Aorta (tissue), 5 donors: Measurements from ENCODE around the gene CAMK2A. TPM values are rescaled to one million over a fixed set of nuclear protein-coding genes. Genes with fewer than 3 reads are reported as not detected.

Experiments
- ATAC-seq: fragments of 200-7000 bp; cut with Tn5 transposase; one replicate; pipeline ENCODE4 v1.9.1; 2022; ENCODE audit warnings: moderate library complexity; ENCODE audit not compliant: low FRiP score
- DNase-seq, 2 donors: peaks; one replicate each; pipeline ENCODE4 v3.0.0-alpha.2; 2020
- H3K27ac ChIP-seq, 2 donors: one replicate each; pipeline ENCODE4 v1.5.1; 2013; ENCODE audit warnings: low read length in 2 of 2, mild to moderate bottlenecking in 2 of 2, moderate library complexity in 2 of 2, control low read depth in 1 of 2, inconsistent platforms in 1 of 2, low read depth in 1 of 2
- H3K27me3 ChIP-seq, 2 donors: one replicate each; pipeline ENCODE4 v1.6.1; 2013; ENCODE audit warnings: control low read depth in 1 of 2, low read length in 1 of 2, mild to moderate bottlenecking in 1 of 2, moderate library complexity in 1 of 2; ENCODE audit not compliant: insufficient read depth in 2 of 2, control insufficient read depth in 1 of 2
- H3K36me3 ChIP-seq, 2 donors: one replicate each; pipeline ENCODE4 v1.6.1; 2013; ENCODE audit warnings: control low read depth in 1 of 2, low read length in 1 of 2, mild to moderate bottlenecking in 1 of 2; ENCODE audit not compliant: insufficient read depth in 2 of 2, control insufficient read depth in 1 of 2
- H3K4me1 ChIP-seq, 2 donors: one replicate each; pipeline ENCODE4 v1.6.1; 2013; ENCODE audit warnings: low read length in 2 of 2, control low read depth in 1 of 2, mild to moderate bottlenecking in 1 of 2, moderate library complexity in 1 of 2; ENCODE audit not compliant: insufficient read depth in 2 of 2, control insufficient read depth in 1 of 2
- H3K4me3 ChIP-seq, 2 donors: one replicate each; pipeline ENCODE4 v1.5.1; 2013; ENCODE audit warnings: low read length in 2 of 2, control low read depth in 1 of 2, mild to moderate bottlenecking in 1 of 2
- H3K9me3 ChIP-seq: one replicate; pipeline ENCODE4 v1.6.1; 2013; ENCODE audit warnings: mild to moderate bottlenecking, low read length; ENCODE audit not compliant: control insufficient read depth
- WGBS, 2 donors: extraction: QIAGEN DNeasy Blood & Tissue Kit; methylation state at CpG; one replicate each; pipeline ENCODE4 v1.1.7; 2013; 5-methylcytosine and 5-hydroxymethylcytosine counted together
- intact Hi-C, 2 donors: fragments of 100-400 bp; cut with DNase I; formaldehyde crosslinking; loops; one replicate each; pipeline versions ENCODE4 v1.14.2 to v1.15.0; 2022
- polyA plus RNA-seq, 2 donors: library from polyadenylated mRNA; stranded (reverse); fragments of 200-250 nt; gene quantifications; one replicate each; pipeline ENCODE4 v1.2.3, GENCODE V29; 2013
- total RNA-seq, 2 donors: library from RNA; stranded (reverse); fragmentation: NEBNext Ultra II Directional; extraction: Animal tissue kit (Norgen Biotek cat#: 25700); gene quantifications; one replicate each; pipeline ENCODE4 v1.2.1, GENCODE V29; 2021
- donor health status: healthy with polysubstance abuse.
- donor health status: Bipolar disorder and iron deficiency.
- donor health status: DM: no; HTN: no; CAD: no.
- donor health status: DM: no; HTN: no; CAD: no.
- donor health status: DM: yes; HTN: yes; CAD: no.

CAMK2A gene
- total and polyA plus RNA-seq, 4 donors = 0.13 to 0.36 (median 0.15) TPM; not detected in 1

- Histone ChIP-seq H3K27ac (no peak overlapping the region), H3K36me3 (no peaks in the 10 kb centered on the region), H3K4me3 (no peak overlapping the region), H3K9me3 (no peaks in the 10 kb centered on the region), H3K4me1 (no peaks in the 10 kb centered on the region), H3K27me3 (no peaks in the 10 kb centered on the region)
- no peak for ATAC-seq
- peak in 1 of 2 donors; percentile 55 for DNase-seq
- intact Hi-C loops = no loop called here
- WGBS, 2 donors = 93% methylated on average over 4 of the region's 4 CpGs
These were observed 15.0 kb upstream of the CAMK2A start for GRCh38 chr5:150304481-150305081.

DNA sequence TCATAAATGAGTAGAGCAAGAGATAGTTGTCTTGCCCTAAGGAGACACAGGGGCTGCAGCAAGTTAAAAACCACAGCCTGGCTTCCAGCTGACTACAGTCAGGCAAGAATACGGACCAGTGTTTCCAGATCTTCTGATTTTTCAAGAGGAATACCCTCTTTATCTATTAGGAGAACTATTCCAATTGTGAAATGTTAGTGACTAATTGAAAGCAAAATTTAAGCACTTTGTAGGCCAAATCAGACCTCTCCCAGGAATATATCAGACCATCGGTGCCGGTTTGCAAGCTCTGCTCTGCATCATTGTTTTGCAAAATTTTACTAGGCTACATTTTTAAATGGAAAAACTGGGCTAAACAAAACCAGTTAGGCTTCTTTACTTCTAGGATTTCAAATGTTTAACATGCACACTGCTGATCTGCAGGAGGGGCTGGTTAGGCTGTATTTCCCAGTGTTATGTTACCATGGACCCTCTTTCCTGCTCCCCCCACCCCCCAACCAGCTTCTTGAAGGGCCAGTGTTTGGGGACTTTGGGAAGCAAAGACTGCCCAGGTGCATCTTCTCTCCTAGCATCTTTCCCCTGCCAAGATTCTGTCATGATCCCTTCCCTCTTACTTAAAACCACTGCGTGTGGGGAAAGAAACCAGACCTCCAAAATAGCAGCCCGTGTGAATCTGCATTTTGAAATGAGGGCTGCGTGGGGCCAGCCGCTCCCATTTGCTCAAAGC lies 14.2 kb upstream of the CAMK2A start:
- Histone ChIP-seq H3K9me3 (no peaks in the 10 kb centered on the region), H3K4me1 (no peaks in the 10 kb centered on the region), H3K27me3 (no peaks in the 10 kb centered on the region), H3K36me3 (no peaks in the 10 kb centered on the region), H3K27ac (no peak overlapping the region), H3K4me3 (no peak overlapping the region)
- DNase-seq (no peak), ATAC-seq (no peak)
- 79 to 81% methylated on average over 7 of the region's 7 CpGs for whole genome bisulfite sequencing, 2 donors
- intact Hi-C loops = no loop called here

GRCh38 chr5:150303070-150303615 lies 13.6 kb upstream of the CAMK2A start:
- Histone ChIP-seq H3K36me3 (no peaks in the 10 kb centered on the region), H3K27me3 (no peaks in the 10 kb centered on the region), H3K4me3 (peak overlapping the region in 1 of 2 donors; percentile 38), H3K9me3 (no peaks in the 10 kb centered on the region), H3K4me1 (no peaks in the 10 kb centered on the region), H3K27ac (no peak overlapping the region)
- DNase-seq (peak in 1 of 2 donors; percentile 76), ATAC-seq (no peak)
- intact Hi-C loops = no loop called here
- WGBS, 2 donors = 2 to 5% methylated on average over 16 of the region's 16 CpGs

- no peaks in the 10 kb centered on the region for H3K4me1 ChIP-seq
- peak; percentile 76 to 87 for DNase-seq
- ATAC-seq = peak; percentile 70
These were observed 12.9 kb upstream of the CAMK2A start, which contains the start of gene ARSI for GRCh38 chr5:150302301-150303069. Gene ARSI (minus strand): TSS chr5:150302905. CDS start chr5:150302373, 532 bp downstream.

DNA sequence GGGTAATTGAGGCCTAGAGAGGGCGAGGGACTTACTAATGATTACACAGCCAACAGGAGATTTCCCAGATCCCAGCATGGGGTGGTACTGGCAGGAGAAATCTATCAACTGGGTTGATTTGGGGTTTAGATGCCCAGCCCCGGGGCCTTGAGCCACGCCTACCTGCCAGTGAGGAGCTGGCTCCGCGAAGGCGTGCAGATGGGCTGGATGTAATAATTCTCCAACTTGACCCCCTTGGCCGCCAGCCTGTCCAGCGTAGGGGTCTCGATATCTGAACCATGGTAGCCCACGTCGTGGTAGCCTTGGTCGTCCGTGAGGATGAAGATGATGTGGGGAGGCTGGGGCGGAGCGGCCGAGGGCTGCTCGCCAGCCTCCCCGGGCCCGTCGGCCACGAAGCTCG lies 12.3 kb upstream of the CAMK2A start:
- WGBS, 2 donors = 26 to 37% methylated on average over 22 of the region's 22 CpGs
- Histone ChIP-seq H3K27ac (no peak overlapping the region), H3K4me3 (peak overlapping the region in 1 of 2 donors; percentile 38), H3K36me3 (no peaks in the 10 kb centered on the region), H3K9me3 (no peaks in the 10 kb centered on the region), H3K27me3 (no peaks in the 10 kb centered on the region), H3K4me1 (no peaks in the 10 kb centered on the region)
- intact Hi-C loops = no loop called here
- ATAC-seq = no peak
- peak in 1 of 2 donors; percentile 66 for DNase-seq

More at GRCh38 chr5:150302301-150303069, 12.9 kb upstream of the CAMK2A start, which contains the start of gene ARSI:
- Histone ChIP-seq H3K27me3 (no peaks in the 10 kb centered on the region), H3K4me3 (peak within 1 kb of the TSS; percentile 7 to 38), H3K27ac (no peak within 1 kb of the TSS), H3K9me3 (no peaks in the 10 kb centered on the region), H3K36me3 (no peaks in the 10 kb centered on the region)
- 0 to 1% methylated on average over 52 to 63 of the region's 63 CpGs for WGBS, 2 donors
- intact Hi-C loops = no loop called here

DNA sequence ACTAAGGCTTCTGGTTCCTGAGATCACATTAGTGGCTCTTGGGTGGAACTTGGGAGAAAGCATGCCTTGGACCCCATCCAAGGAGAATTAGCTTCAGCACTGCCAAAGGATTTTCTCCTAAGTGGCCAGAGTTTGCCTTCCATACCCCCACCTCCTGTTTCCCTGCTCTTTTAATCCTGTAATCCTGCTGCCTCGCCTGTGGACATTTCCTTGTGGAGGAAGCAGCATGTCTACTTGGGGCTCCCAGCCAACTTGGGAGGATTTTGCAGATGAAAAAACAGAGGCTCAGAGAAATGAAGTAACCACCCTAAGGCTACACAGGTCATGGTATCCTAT lies 11.6 kb upstream of the CAMK2A start:
- H3K36me3 ChIP-seq = no peaks in the 10 kb centered on the region
- intact Hi-C loops = no loop called here
- peak in 1 of 2 donors; percentile 22 for DNase-seq
- no peaks in the 10 kb centered on the region for H3K27me3 ChIP-seq
- H3K27ac ChIP-seq = no peak overlapping the region
- H3K9me3 ChIP-seq = no peaks in the 10 kb centered on the region
- no peaks in the 10 kb centered on the region for H3K4me1 ChIP-seq
- no peak overlapping the region for H3K4me3 ChIP-seq
- no peak for ATAC-seq
- 61 to 83% methylated on average over 1 of the region's 1 CpG for WGBS, 2 donors

- WGBS, 2 donors = 86 to 91% methylated on average over 13 of the region's 13 CpGs
- ATAC-seq (no peak), DNase-seq (peak in 1 of 2 donors; percentile 39)
- intact Hi-C loops = no loop called here
- no peak overlapping the region for H3K4me3 ChIP-seq
- H3K36me3 ChIP-seq = no peaks in the 10 kb centered on the region
- no peak overlapping the region for H3K27ac ChIP-seq
- H3K27me3 ChIP-seq = no peaks in the 10 kb centered on the region
- no peaks in the 10 kb centered on the region for H3K4me1 ChIP-seq
- no peaks in the 10 kb centered on the region for H3K9me3 ChIP-seq
These were observed 11.1 kb upstream of the CAMK2A start for GRCh38 chr5:150300496-150301169.

DNA sequence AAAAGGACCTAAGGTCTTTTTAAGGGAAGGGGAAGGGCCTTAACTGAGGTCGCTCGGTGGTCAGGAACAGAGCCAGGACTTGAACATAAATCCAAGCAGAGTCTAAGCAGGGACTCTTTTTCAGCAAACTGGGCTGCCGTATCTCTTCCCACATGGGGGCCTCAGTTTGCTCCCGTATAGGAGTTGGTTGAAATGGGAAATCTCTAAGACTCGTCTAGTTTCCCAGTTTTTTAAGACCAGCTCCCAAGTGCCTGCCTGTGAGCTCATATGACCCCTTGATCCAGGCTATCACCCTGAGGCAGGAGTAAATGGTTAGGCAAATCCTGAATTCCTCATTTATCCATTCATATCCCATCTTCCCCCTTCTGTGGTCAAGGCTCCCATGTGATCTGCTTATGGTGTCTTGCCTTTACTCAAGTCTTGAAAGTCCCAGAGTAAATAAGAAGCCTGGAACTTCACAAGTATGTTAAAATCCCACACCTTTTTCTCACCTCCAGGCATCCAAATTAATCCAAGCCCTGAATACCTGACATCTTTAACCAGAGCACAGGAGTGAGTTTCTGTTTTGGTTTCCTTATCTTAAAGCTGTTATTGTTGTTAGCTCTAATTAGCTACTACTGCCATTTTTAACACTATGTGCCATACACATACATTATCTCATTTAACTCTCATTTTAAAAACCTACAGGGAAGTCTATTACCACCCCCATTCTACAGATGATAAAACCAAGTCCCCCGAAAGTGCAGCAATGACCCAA lies 10.2 kb upstream of the CAMK2A start:
- 74 to 83% methylated on average over 6 of the region's 6 CpGs for WGBS, 2 donors
- intact Hi-C loops = no loop called here
- ATAC-seq (no peak), DNase-seq (peak in 1 of 2 donors; percentile 13)
- H3K27ac ChIP-seq = no peak overlapping the region
- no peaks in the 10 kb centered on the region for H3K27me3 ChIP-seq
- H3K9me3 ChIP-seq = no peaks in the 10 kb centered on the region
- H3K36me3 ChIP-seq = no peaks in the 10 kb centered on the region
- no peak overlapping the region for H3K4me3 ChIP-seq
- no peaks in the 10 kb centered on the region for H3K4me1 ChIP-seq
